Upper lobe of right lung (tissue), 1 donor: Measurements from ENCODE around the gene GABPB1. TPM values are rescaled to one million over a fixed set of nuclear protein-coding genes. Genes with fewer than 3 reads are reported as not detected.
A peak's percentile ranks its signal among the peaks of the same experiment; 100 is the strongest.

Experiments used
- ATAC-seq: fragments of 200-7000 bp; cut with Tn5 transposase; one replicate; pipeline ENCODE4 v1.9.1; 2020; ENCODE audit warnings: mild to moderate bottlenecking, moderate library complexity
- DNase-seq: peaks from one replicate; pipeline ENCODE4 v3.0.0-alpha.2; 2020
- H3K27ac ChIP-seq: fragments of 200-600 bp; one replicate; pipeline ENCODE4 v1.8.0; 2022
- H3K27me3 ChIP-seq: fragments of 200-600 bp; one replicate; pipeline ENCODE4 v1.8.0; 2022; ENCODE audit warnings: mild to moderate bottlenecking
- H3K36me3 ChIP-seq: fragments of 200-600 bp; one replicate; pipeline ENCODE4 v1.8.0; 2022
- H3K4me1 ChIP-seq: fragments of 200-600 bp; one replicate; pipeline ENCODE4 v1.8.0; 2022
- H3K4me3 ChIP-seq: fragments of 200-600 bp; one replicate; pipeline ENCODE4 v1.8.0; 2022; ENCODE audit warnings: mild to moderate bottlenecking
- H3K9me3 ChIP-seq: fragments of 200-600 bp; one replicate; pipeline ENCODE4 v1.8.0; 2022
- intact Hi-C: fragments of 100-400 bp; cut with DNase I; formaldehyde crosslinking; loops from one replicate; pipeline ENCODE4 v1.11.0; 2022
- total RNA-seq: library from RNA; stranded (reverse); fragmentation: NEBNext Ultra II Directional; extraction: Animal tissue kit (Norgen Biotek cat#: 25700); gene quantifications from one replicate; pipeline ENCODE4 v1.2.1, GENCODE V29; 2021
- TF ChIP-seq, protein P1 (sequence below): fragments of 200-600 bp; IDR thresholded peaks from one replicate; pipeline ENCODE4 v1.8.0; 2022; ENCODE audit warnings: antibody characterized with exemption
- donor health status: DM: no; HTN: yes; CAD: no; lungs with severe emphysema.

Gene GABPB1
- total RNA-seq, 1 donor from 2014 or later = 21.2 TPM

DNA sequence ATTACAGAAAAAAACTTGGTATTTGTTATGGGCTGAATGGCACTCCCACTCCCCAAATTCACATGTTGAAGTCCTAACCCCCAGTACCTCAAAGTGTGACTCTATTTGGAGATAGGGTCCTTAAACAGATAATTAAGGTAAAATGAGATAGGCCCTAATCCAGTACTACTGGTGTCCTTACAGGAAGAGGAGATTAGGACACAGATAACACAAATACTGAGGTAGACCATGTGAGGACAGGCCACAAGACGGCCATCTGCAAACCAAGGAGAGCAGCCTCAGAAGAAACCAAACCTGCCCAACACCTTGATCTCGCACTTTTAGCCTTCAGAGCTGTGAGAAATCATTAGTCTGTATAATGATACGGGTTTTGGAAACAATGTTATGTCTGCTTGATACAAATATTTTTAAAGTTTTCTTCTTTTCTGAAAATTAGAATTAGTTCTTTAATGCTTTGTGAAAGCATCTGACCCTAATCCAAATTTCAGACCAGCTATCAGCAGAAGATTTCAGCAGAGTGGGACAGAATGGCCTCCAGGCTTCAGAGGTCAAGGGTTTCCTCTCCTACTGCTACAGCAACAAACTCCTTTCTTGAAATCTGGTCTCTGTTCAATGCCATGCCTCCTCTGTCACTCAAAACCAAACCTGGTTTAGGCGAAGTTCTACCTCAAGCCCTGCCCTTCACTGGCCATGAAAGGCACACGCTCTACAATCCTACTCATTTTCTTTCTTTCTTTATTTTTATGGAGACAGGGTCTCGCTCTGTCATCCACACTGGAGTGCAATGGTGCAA lies 67.5 kb downstream of the GABPB1 start:
- H3K27ac ChIP-seq = no peak overlapping the region
- H3K9me3 ChIP-seq = no peaks in the 10 kb centered on the region
- ATAC-seq (no peak), DNase-seq (no peak)
- H3K36me3 ChIP-seq = peaks cover 41% of the 10 kb centered on the region
- no peaks in the 10 kb centered on the region for H3K4me1 ChIP-seq
- intact Hi-C loops = no loop called here
- no peaks in the 10 kb centered on the region for H3K27me3 ChIP-seq
- no peak overlapping the region for H3K4me3 ChIP-seq
- TF ChIP-seq, protein P1, sequence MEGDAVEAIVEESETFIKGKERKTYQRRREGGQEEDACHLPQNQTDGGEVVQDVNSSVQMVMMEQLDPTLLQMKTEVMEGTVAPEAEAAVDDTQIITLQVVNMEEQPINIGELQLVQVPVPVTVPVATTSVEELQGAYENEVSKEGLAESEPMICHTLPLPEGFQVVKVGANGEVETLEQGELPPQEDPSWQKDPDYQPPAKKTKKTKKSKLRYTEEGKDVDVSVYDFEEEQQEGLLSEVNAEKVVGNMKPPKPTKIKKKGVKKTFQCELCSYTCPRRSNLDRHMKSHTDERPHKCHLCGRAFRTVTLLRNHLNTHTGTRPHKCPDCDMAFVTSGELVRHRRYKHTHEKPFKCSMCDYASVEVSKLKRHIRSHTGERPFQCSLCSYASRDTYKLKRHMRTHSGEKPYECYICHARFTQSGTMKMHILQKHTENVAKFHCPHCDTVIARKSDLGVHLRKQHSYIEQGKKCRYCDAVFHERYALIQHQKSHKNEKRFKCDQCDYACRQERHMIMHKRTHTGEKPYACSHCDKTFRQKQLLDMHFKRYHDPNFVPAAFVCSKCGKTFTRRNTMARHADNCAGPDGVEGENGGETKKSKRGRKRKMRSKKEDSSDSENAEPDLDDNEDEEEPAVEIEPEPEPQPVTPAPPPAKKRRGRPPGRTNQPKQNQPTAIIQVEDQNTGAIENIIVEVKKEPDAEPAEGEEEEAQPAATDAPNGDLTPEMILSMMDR = no peak

DNA sequence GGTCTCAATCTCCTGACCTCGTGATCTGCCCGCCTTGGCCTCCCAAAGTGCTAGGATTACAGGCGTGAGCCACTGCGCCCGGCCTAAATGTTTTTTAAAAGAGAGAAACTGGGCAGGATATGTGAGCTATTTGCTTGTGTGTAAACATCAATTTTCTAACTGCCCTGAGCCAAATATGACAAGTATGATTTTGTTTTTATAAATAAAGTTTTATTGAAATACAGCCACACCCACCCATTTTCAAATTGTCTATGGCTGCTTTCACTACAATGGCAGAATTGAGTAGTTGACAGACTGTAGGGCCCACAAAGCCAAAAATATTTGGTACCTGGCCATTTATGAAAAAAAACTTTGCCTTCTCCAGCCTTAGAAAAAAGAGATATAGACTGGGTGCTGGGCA lies 73.6 kb downstream of the GABPB1 start:
- H3K4me3 ChIP-seq = no peak overlapping the region
- H3K9me3 ChIP-seq = no peaks in the 10 kb centered on the region
- no peaks in the 10 kb centered on the region for H3K4me1 ChIP-seq
- H3K36me3 ChIP-seq = peaks cover 17% of the 10 kb centered on the region
- intact Hi-C loops = no loop called here
- no peak for DNase-seq
- no peak overlapping the region for H3K27ac ChIP-seq
- ATAC-seq = no peak
- H3K27me3 ChIP-seq = no peaks in the 10 kb centered on the region
- TF ChIP-seq, protein P1 = no peak

DNA sequence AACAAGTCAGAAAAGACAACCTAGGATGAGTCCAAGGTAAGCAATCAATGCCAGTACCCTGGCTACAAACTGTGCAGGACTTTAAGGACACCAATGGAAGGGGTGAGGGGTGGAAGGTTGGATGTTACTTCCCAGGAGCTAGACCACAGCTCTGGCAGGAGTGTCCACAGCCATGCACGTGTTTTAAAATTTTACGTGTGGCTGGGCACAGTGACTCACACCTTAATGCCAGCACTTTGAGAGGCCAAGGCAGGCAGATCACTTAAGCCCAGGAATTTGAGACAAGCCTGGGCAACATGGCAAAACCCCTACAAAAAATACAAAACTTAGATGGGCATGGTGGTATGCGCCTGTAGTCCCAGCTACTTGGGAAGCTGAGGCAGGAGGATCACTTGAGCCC lies 74.7 kb downstream of the GABPB1 start:
- TF ChIP-seq, protein P1 = no peak
- intact Hi-C loops = no loop called here

DNA sequence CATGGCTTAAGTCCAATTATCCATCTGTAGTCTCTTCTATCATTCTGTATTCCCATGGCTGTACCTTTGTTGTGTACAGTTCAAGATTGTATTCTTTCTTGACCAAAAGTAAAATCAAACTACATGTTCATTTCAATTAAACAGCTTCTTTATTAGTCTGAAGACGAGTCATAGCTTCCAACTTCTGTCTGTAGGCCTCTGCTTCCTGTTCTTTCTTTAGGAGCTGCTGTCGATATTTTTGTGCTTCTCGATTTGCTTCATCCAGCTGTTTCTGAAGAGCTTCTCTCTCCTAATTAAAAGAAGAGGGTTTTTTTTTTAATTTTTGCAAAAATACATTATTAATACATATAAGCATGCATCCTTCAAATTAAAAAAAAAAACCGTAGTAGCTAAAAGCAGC lies 76.5 kb downstream of the GABPB1 start:
- ATAC-seq (no peak), DNase-seq (no peak)
- H3K27me3 ChIP-seq = no peaks in the 10 kb centered on the region
- H3K9me3 ChIP-seq = no peaks in the 10 kb centered on the region
- intact Hi-C loops = no loop called here
- no peak overlapping the region for H3K4me3 ChIP-seq
- H3K36me3 ChIP-seq = no peaks in the 10 kb centered on the region
- TF ChIP-seq, protein P1 = no peak
- H3K27ac ChIP-seq = no peak overlapping the region
- H3K4me1 ChIP-seq = no peaks in the 10 kb centered on the region

More for the DNA sequence above, 74.7 kb downstream of the GABPB1 start:
- DNase-seq (no peak), ATAC-seq (no peak)
- Histone ChIP-seq H3K4me1 (no peaks in the 10 kb centered on the region), H3K9me3 (no peaks in the 10 kb centered on the region), H3K36me3 (peaks cover 6% of the 10 kb centered on the region), H3K4me3 (no peak overlapping the region), H3K27me3 (no peaks in the 10 kb centered on the region), H3K27ac (no peak overlapping the region)

DNA sequence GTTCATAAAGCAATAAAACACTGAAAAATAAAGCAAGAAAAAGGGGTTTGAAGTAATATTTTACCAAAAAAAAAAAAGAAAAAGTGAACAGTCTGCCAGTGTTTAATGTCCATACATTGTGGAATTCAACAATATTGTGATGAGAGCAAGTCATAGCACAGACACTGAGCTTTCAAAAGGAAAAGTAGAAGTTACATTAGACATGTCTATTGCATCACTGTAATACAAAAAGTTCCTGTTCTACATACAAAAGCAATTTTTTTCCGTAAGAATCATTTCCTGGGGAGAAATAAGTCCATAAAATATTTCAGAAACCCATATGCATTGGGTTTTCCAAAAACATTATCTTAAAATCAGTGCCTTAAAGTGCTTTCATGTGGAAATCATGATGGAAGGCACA lies 77.6 kb downstream of the GABPB1 start:
- DNase-seq = no peak

More for the DNA sequence above, 77.6 kb downstream of the GABPB1 start:
- no peaks in the 10 kb centered on the region for H3K36me3 ChIP-seq
- no peaks in the 10 kb centered on the region for H3K9me3 ChIP-seq
- intact Hi-C loops = no loop called here
- peak; percentile 41 for ATAC-seq
- no peak overlapping the region for H3K27ac ChIP-seq
- H3K4me3 ChIP-seq = no peak overlapping the region
- TF ChIP-seq, protein P1 = no peak
- H3K4me1 ChIP-seq = no peaks in the 10 kb centered on the region
- no peaks in the 10 kb centered on the region for H3K27me3 ChIP-seq
